Hepatocyte (in vitro differentiated cells): ENCODE data around the gene CHI3L2.

ENCODE experiments used
- EZH2 ChIP-seq: fragments of 200-600 bp; sonication (generic); IDR thresholded peaks from 2 replicates; pipeline ENCODE4 v1.6.1; 2016; ENCODE audit warnings: antibody characterized with exemption, mild to moderate bottlenecking, borderline replicate concordance
- EZH2phosphoT487 ChIP-seq: fragments of 200-600 bp; sonication (generic); IDR thresholded peaks from one replicate; pipeline ENCODE4 v1.6.1; 2018; ENCODE audit warnings: antibody characterized with exemption, mild to moderate bottlenecking, low read depth, moderate library complexity; ENCODE audit not compliant: unreplicated experiment, severe bottlenecking
- TF ChIP-seq, protein P1 (sequence below): fragments of 200-600 bp; sonication (generic); IDR thresholded peaks from 2 replicates; pipeline ENCODE4 v1.5.1; 2016; ENCODE audit warnings: antibody characterized with exemption, mild to moderate bottlenecking; ENCODE audit not compliant: poor library complexity

DNA sequence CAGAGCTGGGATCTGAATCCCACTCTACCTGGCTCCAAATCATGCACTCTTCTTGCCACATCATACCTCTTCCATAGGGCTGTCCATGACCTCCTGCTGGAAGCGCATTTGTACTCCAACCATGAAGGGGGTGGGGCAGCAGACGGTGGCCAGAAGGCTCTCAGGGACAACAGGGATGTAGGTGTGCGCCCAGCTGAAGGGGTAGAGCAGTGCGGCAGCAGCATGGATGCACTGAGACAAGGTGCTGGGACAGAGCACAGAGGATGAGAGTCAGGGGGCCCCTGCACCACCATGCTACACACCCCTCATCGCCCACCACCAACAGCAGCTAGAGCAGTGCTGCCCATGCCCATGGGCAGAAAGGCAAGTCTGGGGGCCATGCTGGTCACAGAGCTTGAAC is 35.4 kb upstream of the CHI3L2 start:
- TF ChIP-seq, protein P1, sequence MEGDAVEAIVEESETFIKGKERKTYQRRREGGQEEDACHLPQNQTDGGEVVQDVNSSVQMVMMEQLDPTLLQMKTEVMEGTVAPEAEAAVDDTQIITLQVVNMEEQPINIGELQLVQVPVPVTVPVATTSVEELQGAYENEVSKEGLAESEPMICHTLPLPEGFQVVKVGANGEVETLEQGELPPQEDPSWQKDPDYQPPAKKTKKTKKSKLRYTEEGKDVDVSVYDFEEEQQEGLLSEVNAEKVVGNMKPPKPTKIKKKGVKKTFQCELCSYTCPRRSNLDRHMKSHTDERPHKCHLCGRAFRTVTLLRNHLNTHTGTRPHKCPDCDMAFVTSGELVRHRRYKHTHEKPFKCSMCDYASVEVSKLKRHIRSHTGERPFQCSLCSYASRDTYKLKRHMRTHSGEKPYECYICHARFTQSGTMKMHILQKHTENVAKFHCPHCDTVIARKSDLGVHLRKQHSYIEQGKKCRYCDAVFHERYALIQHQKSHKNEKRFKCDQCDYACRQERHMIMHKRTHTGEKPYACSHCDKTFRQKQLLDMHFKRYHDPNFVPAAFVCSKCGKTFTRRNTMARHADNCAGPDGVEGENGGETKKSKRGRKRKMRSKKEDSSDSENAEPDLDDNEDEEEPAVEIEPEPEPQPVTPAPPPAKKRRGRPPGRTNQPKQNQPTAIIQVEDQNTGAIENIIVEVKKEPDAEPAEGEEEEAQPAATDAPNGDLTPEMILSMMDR: no peak
- no peak for TF ChIP-seq EZH2phosphoT487
- TF ChIP-seq EZH2: no peak
